Adipose tissue (tissue), 3 donors: Measurements from ENCODE around the gene CFAP54. TPM values are rescaled to one million over a fixed set of nuclear protein-coding genes. Genes with fewer than 3 reads are reported as not detected.
"Not testable (repeated sequence)": the region's sequence is repeated elsewhere in the genome, so short reads cannot be mapped to it uniquely, and the experiment has no call there.

Experiments
- H3K27ac ChIP-seq: one replicate; pipeline ENCODE4 v1.5.1; 2013; ENCODE audit warnings: low read depth, low read length
- WGBS, 3 donors: extraction: QIAGEN DNeasy Blood & Tissue Kit; methylation state at CpG; one replicate each; pipeline ENCODE4 v1.1.7; 2013; 5-methylcytosine and 5-hydroxymethylcytosine counted together
- polyA plus RNA-seq, 3 donors: library from polyadenylated mRNA; stranded (reverse); fragments of 200-250 nt; gene quantifications; one replicate each; pipeline ENCODE4 v1.2.3, GENCODE V29; 2013
- donor health status: healthy with polysubstance abuse.
- donor health status: Bipolar disorder and iron deficiency.
- donor health status: healthy.

The CFAP54 gene
- polyA plus RNA-seq, 3 donors = 0.09 to 0.79 (median 0.12) TPM

DNA sequence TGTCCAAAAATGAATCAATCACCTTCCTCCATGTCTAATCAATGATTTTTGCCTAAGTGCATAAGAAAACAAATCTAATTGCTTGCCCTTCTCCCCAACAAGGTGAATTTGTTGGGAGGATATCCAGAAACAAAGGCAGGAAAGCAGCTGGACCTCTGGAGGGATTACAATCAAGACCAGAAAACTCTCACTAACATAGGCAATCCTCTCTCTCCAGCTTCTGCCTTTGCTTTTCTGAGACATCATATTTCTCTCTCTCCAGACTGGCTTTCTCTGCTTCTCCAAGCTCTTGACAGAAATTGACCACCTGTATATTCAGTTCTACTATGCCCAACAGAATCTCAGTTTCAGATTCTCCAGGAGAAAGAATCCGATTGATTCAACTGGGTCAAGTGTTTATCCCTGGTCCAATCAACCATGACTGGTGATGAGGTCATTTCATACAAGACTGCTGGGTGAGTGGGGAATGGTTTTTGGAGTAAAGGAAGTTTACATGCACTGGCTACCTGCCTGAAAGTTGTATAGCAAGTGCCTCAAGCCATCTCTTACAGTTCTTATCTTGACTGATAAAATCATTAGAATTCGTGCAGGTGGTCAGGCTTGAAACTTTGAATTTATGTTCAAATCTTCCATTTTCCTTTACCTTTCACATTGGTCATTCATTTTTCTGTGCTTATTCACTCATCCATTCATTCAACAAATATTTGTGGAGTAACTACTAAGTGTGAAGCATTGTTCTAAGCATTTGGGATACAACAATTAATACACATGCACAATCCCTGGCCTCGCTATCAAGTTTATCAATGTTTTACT, 22.2 kb upstream of the CFAP54 start:
- 59 to 87% (median 87%) methylated on average over 3 of the region's 3 CpGs for WGBS, 3 donors
- no peak overlapping the region for H3K27ac ChIP-seq

DNA sequence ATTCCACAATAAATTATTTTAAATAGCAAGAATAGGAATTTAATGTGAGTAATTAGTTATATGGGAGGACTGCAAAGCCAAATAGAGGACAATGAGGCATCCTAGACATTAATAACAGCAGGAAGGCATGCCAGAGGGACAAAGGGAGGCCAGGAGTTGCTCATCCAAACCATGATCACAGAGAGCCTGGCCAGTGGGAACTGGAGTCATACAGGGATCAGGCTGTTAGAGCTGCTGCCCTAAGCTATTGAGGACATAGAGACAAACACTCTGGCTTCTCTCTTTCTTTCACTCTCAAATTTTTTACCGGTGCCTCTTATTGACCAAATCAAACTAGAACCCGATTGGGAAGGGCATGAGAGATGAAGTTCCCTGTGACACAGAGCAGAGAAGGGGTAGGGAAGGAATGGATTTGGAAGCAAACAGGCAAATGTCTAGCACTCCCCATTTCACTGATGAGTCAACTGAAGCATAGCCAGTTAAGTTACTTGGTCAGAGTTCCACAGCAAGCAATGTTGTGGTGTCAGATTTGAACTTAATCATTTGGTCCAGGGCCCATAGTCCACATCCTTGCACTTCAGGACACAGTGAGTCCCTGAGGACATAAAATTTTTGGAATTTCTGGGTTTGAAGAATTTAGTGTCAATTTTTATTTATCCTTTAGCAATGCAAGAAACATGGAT, 17.9 kb upstream of the CFAP54 start:
- WGBS, 3 donors = 82 to 86% (median 85%) methylated on average over 2 of the region's 2 CpGs
- no peak overlapping the region for H3K27ac ChIP-seq

DNA sequence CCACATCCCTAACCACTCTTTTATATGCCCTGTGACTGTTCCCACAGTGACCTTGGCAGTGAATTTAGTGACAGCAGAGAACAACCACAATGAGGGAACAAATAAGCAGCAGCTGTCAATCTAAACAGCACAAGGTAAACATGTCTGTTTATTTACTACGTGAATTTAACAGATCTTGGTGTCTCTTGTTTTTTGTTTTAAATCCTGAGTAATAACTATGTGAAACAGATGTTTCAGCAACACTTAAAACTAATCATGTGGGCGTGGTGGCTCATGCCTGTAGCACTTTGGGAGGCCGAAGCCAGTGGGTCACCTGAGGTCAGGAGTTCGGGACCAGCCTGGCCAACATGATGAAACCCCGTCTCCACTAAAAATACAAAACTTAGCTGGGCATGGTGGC, 17.0 kb upstream of the CFAP54 start:
- 68 to 79% (median 77%) methylated on average over 5 of the region's 5 CpGs for WGBS, 3 donors
- no peak overlapping the region for H3K27ac ChIP-seq

DNA sequence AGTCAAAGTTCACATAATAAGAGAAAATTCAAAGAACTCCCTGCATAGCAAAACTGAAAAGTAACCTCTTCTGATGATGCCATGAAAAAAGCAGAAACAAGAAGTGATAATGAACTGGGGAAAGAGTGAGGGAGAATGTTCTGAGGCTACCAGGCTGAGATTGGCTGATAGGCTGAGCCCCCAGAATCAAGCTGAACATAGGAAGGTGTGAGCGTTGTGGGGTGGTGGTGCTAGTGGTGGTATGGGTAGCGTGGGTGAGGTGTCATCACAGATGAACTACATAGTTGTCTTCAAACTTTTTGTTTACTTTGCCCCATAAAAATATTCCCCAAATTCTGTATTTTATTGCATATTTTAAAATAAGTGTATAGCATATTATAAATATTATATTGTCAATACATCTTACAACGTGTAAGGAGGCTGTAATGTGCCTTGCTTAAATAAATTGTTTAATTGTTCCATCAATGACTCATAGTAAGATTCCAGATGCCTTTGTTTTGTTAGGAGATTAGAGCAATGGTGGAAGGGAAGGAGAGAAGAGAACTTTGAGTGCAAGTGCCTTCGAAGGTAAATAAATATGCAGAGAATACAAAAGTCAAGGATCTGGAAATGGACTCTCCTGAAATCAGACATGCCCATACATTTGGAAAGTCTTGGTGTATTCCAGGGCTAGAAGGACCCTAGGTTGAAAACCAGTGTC, 15.8 kb upstream of the CFAP54 start:
- no peak overlapping the region for H3K27ac ChIP-seq
- 73 to 91% (median 89%) methylated on average over 4 of the region's 4 CpGs for WGBS, 3 donors

DNA sequence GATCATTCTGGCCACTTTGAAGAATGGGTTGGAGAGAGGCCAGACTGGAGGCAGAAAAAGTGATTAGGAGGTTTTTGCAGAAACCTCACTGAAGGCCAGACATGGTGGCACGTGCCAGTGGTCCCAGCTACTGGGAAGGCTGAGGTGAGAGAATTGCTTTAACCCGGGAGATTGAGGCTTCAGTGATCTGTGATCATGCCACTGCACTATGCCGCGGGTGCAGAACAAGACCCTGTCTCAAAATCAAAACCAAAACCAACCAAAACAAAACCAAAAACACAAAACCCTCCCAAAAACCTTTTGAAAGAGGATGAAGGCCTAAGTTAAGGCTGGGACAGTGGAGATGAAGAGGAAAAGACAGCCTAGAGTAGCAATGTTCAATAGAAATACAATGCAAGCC, 15.2 kb upstream of the CFAP54 start:
- WGBS, 3 donors = 65 to 96% (median 82%) methylated on average over 4 of the region's 4 CpGs
- no peak overlapping the region for H3K27ac ChIP-seq

DNA sequence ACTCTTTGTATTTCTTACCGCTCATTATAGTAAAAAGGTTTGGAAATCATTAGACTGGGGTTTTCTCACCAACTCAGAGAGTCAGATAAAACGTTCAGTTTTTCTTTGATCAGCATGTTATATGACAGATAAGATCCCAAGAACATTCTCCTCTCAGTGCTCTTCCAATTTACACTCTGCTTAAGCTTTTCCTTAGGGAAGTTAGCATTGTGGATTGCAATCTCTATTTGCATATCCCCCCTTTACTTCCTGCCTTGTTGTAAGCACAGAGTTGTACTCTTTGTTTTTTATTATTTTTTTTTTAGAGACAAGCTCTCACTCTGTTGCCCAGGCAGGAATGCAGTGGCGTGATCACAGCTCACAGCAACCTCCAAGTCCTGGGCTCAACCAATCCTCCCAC, 11.4 kb upstream of the CFAP54 start:
- no peak overlapping the region for H3K27ac ChIP-seq
- WGBS, 3 donors = 55 to 66% (median 65%) methylated on average over 3 of the region's 3 CpGs

DNA sequence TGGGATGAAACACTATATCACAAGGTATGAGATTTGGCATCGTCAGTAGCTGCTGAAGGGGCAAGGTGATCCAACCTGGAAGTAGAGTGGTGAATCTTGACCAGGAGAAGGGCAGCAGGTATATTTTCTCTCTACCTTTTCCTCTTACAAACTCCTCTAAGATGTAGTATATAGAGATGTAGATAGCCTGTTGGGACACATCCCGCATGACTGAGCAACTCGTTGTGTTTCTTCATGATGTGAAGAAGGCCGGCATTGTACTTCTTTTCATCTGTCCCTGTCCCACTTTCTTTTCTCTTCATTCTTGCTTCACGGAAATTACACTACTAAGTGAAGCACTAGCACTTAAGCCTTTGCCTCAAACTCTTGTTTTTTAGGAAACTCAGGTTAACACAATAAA, 7.3 kb upstream of the CFAP54 start:
- H3K27ac ChIP-seq = no peak overlapping the region
- whole genome bisulfite sequencing, 3 donors = 91 to 97% (median 95%) methylated on average over 5 of the region's 5 CpGs

DNA sequence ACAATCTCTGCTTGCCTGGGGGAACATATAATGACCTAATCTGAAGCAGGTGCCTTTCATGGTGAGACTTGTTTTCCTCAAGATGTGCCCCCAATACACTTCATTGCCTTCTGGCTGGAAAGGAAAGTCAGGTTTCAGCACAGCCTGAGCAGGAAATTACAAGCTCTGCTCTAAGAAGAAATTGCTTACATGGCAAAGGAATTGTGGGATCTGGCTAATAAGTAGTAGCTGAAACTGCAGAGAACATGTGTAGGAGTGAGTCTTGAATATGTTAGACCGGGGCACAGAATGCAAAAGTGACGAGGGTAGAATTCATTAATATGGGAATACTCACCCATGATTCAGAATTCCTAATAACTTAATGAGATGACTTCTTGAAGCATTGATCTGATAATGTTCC, 6.3 kb upstream of the CFAP54 start:
- 87 to 90% (median 89%) methylated on average over 2 of the region's 2 CpGs for WGBS, 3 donors
- no peak overlapping the region for H3K27ac ChIP-seq

DNA sequence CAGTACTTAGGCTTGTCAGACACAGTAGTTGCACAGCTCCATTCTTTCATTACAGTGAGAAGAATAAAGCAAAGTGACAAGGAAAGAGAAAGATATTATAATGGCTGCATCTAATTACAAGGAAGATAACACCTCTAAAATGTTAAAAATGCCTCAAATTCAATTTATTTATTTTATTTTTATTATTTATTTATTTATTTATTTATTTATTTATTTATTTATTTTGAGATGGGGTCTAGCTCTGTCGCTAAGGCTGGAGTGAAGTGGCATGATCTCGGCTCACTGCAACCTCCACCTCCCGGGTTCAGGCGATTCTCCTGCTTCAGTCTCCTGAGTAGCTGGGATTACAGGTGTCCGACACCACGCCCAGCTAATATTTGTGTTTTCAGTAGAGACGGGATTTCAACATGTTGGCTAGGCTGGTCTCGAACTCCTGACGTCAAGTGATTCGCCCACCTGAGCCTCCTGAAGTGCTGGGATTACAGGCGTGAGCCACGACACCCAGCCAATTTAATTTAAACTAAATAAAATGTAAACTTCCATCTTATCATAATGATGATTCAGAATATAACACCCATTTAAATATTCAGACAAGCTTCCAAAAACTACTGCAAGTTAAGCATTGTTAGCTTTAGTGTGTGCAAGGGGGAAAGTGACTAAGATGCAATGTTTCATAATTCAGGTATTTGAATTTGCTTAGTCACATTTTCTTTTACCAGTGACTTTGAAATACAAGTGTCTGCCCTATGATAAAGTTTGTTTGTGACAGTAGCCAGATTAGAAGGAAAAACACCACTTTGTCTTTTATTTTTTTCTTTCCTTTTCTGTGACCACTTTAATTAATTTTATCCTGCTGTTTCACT, 2.4 kb upstream of the CFAP54 start:
- 90 to 97% (median 95%) methylated on average over 12 of the region's 12 CpGs for WGBS, 3 donors
- H3K27ac ChIP-seq = no peak overlapping the region

DNA sequence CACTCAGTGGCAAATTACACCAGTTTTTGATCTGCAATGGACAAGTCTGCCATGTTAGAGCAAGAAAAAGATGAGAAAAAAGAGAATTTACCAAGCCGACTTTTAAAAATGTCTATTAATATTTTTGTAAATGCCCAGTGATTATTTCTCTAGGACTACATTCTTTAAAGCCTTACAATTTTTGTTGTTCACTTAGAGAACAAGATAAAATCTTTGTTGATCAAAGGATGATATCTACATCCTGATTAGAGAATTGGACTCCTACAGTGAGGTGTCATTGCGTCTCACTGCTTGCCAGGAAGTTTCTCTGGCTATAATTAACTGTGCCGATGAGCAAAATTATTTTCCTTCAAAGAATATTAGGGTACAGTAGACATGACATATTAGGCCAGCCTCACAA, 1.7 kb upstream of the CFAP54 start:
- no peak overlapping the region for H3K27ac ChIP-seq
- WGBS, 3 donors = 65 to 91% (median 80%) methylated on average over 3 of the region's 3 CpGs

DNA sequence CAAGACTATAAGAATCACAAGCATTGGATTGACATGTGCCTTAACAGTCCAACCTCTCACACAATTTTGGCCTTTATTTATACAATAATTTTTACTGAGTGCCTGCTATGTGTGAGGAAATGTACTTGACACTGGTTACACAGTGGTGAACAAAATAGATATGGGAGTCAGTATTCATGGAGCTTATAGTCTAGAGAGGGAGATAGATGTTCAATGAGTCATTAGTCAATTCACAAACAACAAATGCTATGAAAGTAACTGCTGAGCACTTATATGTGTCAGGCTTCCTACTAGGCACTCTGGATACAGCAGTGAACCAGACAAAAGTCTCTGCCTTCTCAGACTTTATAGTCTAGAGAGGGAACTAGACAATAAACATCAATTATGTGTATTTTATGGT, 3.7 kb downstream of the CFAP54 start:
- H3K27ac ChIP-seq = no peak overlapping the region

DNA sequence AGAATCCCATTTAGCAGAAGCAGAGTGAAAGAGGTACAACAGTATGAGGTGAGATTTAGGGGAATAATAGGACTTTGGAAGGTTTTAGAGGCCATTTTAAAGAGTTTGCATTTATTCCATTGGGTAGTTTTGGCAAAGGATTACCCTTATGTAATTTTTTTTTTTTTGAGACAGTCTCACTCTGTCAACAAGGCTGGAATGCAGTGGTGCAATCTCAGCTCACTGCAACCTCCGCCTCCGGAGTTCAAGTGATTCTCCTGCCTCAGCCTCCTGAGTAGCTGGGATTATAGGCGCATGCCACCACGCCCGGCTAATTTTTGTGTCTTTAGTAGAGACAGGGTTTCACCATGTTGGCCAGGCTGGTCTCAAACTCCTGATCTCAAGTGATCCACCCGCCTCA, 4.8 kb downstream of the CFAP54 start:
- H3K27ac ChIP-seq = not testable (repeated sequence)
- 92 to 94% (median 94%) methylated on average over 6 of the region's 6 CpGs for WGBS, 3 donors

DNA sequence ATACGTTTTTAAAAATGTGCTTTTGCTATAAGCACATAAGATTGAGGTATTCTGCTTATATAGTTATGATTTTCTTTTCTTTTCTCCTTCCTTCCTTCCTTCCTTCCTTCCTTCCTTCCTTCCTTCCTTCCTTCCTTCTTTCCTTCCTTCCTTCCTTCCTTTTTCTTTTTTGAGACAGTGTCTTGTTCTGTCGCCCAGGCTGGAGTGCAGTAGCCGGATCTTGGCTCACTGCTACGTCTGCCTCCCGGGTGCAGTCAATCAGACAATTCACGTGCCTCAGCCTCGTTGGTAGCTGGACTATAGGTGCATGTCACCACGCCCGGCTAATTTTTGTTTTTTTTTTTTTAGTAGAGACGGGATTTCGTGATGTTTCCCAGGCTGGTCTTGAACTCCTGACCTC, 5.8 kb downstream of the CFAP54 start:
- no peak overlapping the region for H3K27ac ChIP-seq
- WGBS, 3 donors = 75 to 82% (median 80%) methylated on average over 11 of the region's 11 CpGs

DNA sequence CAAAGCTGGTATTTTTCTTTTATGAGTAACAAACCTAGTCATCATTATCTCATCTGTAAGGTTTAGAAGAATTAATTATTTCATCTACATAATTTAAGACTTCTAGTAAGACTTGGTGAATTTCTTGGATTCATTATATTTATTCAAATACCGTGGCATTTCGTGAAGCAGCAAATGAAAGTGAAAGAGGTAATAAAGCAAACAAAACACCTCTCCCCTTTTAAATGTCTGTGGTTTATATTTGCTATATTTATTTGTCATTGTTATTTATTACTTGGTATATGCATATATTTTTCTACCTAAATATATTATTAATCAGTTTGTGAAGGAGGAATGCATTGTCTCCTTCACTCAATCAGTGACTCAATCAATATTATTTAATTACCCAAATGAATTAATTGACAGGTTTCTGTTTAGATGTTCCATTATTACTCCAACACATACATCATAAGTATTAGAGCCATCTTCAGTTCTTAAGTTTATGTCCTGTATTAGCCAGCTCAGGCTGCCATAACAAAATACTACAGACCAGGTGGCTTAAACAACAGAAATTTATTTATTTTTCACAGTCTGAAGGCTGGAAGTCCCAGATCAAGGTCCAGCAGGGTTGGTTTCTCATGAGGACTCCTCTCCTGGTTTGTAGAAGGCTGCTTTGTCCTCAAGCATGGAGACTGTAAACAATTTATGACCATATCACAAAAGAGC, 6.6 kb downstream of the CFAP54 start:
- no peak overlapping the region for H3K27ac ChIP-seq
- whole genome bisulfite sequencing, 3 donors = 42 to 75% (median 49%) methylated on average over 2 of the region's 2 CpGs

DNA sequence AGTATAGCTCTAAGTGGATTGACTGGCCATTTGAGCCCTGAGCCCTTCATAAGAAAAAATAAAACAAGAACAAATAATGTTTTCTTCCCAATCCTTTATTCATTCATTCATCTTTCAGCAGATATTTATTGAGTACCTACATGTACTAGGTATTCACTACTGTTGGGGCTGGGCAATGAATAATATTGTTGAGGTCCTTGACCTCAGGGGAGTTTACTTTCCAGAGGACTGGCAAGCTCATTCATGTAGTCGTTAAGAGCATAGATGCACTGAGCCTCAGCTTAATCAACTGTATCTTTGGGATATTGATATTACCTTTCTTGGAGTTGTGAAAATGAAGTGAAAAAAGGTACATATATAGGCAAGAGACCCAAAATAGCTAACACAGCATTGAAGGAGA, 7.6 kb downstream of the CFAP54 start:
- WGBS, 3 donors = 75 to 79% (median 77%) methylated on average over 1 of the region's 1 CpG
- no peak overlapping the region for H3K27ac ChIP-seq

DNA sequence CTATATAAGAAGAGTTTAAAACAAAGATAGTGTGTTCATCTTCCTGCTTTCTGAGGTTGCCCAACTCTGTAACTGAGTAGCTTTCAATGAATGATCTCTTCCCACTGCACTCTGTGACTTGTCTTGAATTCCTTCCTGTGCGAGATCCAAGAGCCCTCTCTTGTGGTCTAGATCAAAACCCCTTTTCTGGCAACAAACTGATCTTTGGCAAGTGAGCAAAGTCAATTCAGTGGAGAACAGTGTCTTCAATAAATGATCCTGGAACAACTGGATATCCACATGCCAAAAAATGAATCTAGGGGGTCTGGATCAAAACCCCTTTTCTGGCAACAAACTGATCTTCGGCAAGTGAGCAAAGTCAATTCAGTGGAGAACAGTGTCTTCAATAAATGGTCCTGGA, 8.5 kb downstream of the CFAP54 start:
- 66 to 89% (median 73%) methylated on average over 2 of the region's 2 CpGs for WGBS, 3 donors
- no peak overlapping the region for H3K27ac ChIP-seq

DNA sequence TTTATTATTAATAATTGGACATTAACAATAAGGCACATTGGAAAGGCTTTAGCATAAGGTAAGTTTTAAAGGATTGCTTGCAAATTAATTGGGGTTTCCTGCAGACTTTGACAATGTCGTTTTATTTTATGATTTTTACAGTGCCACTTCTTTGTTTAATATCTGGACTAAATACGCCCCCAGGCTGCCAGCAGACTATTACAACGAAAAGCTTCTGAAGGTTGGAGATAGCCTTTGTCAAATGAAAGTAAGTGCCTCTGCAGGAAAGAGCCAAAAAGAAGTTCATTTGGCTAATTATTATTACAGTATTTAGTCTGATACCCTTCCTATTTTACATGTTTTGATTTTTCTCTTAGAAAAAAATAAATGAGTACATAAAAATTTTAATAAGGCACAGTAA, 11.3 kb downstream of the CFAP54 start:
- H3K27ac ChIP-seq = no peak overlapping the region
- 28 to 56% (median 29%) methylated on average over 3 of the region's 3 CpGs for WGBS, 3 donors

DNA sequence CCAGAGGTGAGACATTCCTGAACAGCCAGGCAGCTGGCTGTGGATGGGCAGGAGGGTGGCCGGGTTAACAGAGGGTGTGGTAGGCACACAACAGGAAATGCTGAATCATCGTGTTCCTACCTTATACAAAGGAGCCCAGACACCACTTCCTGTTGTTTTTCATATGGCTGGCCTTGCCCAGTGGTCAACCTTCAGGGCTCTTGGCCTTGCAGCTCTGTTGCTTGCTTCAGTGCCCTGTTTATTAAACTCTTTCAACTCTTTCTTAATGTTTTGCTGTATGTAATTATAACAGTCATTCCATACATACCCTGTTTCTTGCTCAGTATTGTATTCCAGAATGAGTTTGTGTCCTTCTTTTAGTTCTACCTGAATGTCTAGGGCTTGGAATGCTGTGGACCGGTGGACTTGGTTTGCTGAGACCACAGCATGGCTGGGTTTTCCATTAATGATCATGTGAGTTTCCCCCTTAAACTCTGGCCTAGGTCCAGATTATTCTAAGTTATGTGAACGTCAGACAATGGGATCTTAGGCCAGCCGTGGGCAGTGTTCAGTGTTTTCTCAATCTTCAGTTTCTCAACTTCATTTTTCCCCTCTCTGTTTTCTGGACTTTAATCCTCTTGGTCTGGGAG, 11.9 kb downstream of the CFAP54 start:
- no peak overlapping the region for H3K27ac ChIP-seq
- 27 to 54% (median 29%) methylated on average over 5 of the region's 5 CpGs for WGBS, 3 donors
